Smooth muscle cell (in vitro differentiated cells): ENCODE data around the gene MASTL. TPM values are rescaled to one million over a fixed set of nuclear protein-coding genes. Genes with fewer than 3 reads are reported as not detected.

ENCODE experiments used
- DNase-seq: peaks from one replicate; lab custom pipeline; 2025; ENCODE audit not compliant: unreplicated experiment; lab: John Stamatoyannopoulos, UW
- H2AFZ ChIP-seq: fragments of 200-600 bp; sonication (generic); 2 replicates; pipeline ENCODE4 v1.6.0; 2016; ENCODE audit warnings: antibody characterized with exemption, low read depth, mild to moderate bottlenecking
- H3F3A ChIP-seq: fragments of 200-600 bp; sonication (generic); 2 replicates; pipeline ENCODE4 v1.6.0; 2017; ENCODE audit warnings: antibody characterized with exemption, low read depth
- H3K27ac ChIP-seq: fragments of 200-600 bp; sonication (generic); 2 replicates; pipeline ENCODE4 v1.5.1; 2016; ENCODE audit warnings: low read depth, mild to moderate bottlenecking
- H3K27me3 ChIP-seq: fragments of 200-600 bp; sonication (generic); 2 replicates; pipeline ENCODE4 v1.6.1; 2016; ENCODE audit warnings: low read depth, mild to moderate bottlenecking
- H3K36me3 ChIP-seq: fragments of 200-600 bp; sonication (generic); 2 replicates; pipeline ENCODE4 v1.5.1; 2016; ENCODE audit warnings: low read depth
- H3K4me1 ChIP-seq: fragments of 200-600 bp; sonication (generic); 2 replicates; pipeline ENCODE4 v1.5.1; 2016; ENCODE audit warnings: low read depth
- H3K4me2 ChIP-seq: fragments of 200-600 bp; sonication (generic); 2 replicates; pipeline ENCODE4 v1.6.0; 2016; ENCODE audit warnings: mild to moderate bottlenecking
- H3K4me3 ChIP-seq: fragments of 200-600 bp; sonication (generic); 2 replicates; pipeline ENCODE4 v1.5.1; 2016; ENCODE audit warnings: mild to moderate bottlenecking
- H3K79me2 ChIP-seq: fragments of 200-600 bp; sonication (generic); 2 replicates; pipeline ENCODE4 v1.6.0; 2016; ENCODE audit warnings: low read depth, mild to moderate bottlenecking
- H3K9ac ChIP-seq: fragments of 200-600 bp; sonication (generic); 2 replicates; pipeline ENCODE4 v1.6.0; 2016; ENCODE audit warnings: low read depth
- H3K9me3 ChIP-seq: fragments of 200-600 bp; sonication (generic); replicated peaks from 2 replicates; pipeline ENCODE4 v1.5.1; 2016; ENCODE audit warnings: low read depth
- H4K20me1 ChIP-seq: fragments of 200-600 bp; sonication (generic); 2 replicates; pipeline ENCODE4 v1.6.0; 2016; ENCODE audit warnings: low read depth
- CTCF ChIP-seq: fragments of 200-600 bp; sonication (generic); IDR thresholded peaks from 2 replicates; pipeline ENCODE4 v1.5.1; 2017; ENCODE audit warnings: borderline replicate concordance, mild to moderate bottlenecking, antibody characterized with exemption; ENCODE audit not compliant: insufficient read depth, poor library complexity, severe bottlenecking
- WGBS: methylation state at CpG from one replicate; pipeline ENCODE4 v1.1.7; 2016; ENCODE audit warnings: low lambda C conversion rate; 5-methylcytosine and 5-hydroxymethylcytosine counted together
- polyA plus RNA-seq: library from polyadenylated mRNA; unstranded; fragments of >200 nt; fragmentation: Nextera tagmentation; extraction: Ambion mirVana; gene quantifications from 2 replicates; pipeline ENCODE4 v1.2.1, GENCODE V29; 2016
- total RNA-seq: library from RNA; depleted of rRNA; stranded (reverse); fragments of >200 nt; gene quantifications from 2 replicates; pipeline ENCODE4 v1.2.3, GENCODE V29; 2014

Gene MASTL
- total and polyA plus RNA-seq, 2 experiments from 2014 or later, result 9.6 to 19.1 TPM

- no peak overlapping the region for H3K9ac ChIP-seq
- TF ChIP-seq CTCF, result no peak
- no peaks in the 10 kb centered on the region for H3K27me3 ChIP-seq
- H3F3A ChIP-seq, result no peaks in the 10 kb centered on the region
- no peaks in the 10 kb centered on the region for H3K9me3 ChIP-seq
- no peak overlapping the region for H2AFZ ChIP-seq
- no peaks in the 10 kb centered on the region for H3K79me2 ChIP-seq
- 93% methylated on average over 5 of the region's 5 CpGs for WGBS
- H3K4me3 ChIP-seq, result no peak overlapping the region
- peaks cover 10% of the 10 kb centered on the region for H3K36me3 ChIP-seq
- no peaks in the 10 kb centered on the region for H3K4me1 ChIP-seq
- H3K4me2 ChIP-seq, result no peak overlapping the region
- no peak for DNase-seq
- no peak overlapping the region for H3K27ac ChIP-seq
- no peaks in the 10 kb centered on the region for H4K20me1 ChIP-seq
Observed at GRCh38 chr10:27203806-27204205, 48.7 kb downstream of the MASTL start.

GRCh38 chr10:27207350-27207749 is 52.2 kb downstream of the MASTL start:
- H3K79me2 ChIP-seq, result no peaks in the 10 kb centered on the region
- H3K27ac ChIP-seq, result no peak overlapping the region
- no peak for DNase-seq
- H3K4me1 ChIP-seq, result no peaks in the 10 kb centered on the region
- H3F3A ChIP-seq, result no peaks in the 10 kb centered on the region
- H2AFZ ChIP-seq, result no peak overlapping the region
- H3K27me3 ChIP-seq, result no peaks in the 10 kb centered on the region
- H3K36me3 ChIP-seq, result peaks cover 21% of the 10 kb centered on the region
- H3K4me2 ChIP-seq, result no peak overlapping the region
- no peak for TF ChIP-seq CTCF
- H3K4me3 ChIP-seq, result no peak overlapping the region
- H3K9ac ChIP-seq, result no peak overlapping the region
- H4K20me1 ChIP-seq, result no peaks in the 10 kb centered on the region
- 94% methylated on average over 2 of the region's 2 CpGs for WGBS
- no peaks in the 10 kb centered on the region for H3K9me3 ChIP-seq

- no peak for DNase-seq
- Histone ChIP-seq H3K27me3 (no peaks in the 10 kb centered on the region), H2AFZ (no peak overlapping the region), H3K36me3 (peaks cover 11% of the 10 kb centered on the region), H3K4me3 (no peak overlapping the region), H3K9me3 (no peaks in the 10 kb centered on the region), H3F3A (no peaks in the 10 kb centered on the region), H3K9ac (no peak overlapping the region), H4K20me1 (peaks cover 3% of the 10 kb centered on the region), H3K4me2 (no peak overlapping the region), H3K4me1 (no peaks in the 10 kb centered on the region), H3K79me2 (no peaks in the 10 kb centered on the region), H3K27ac (no peak overlapping the region)
- WGBS, result 81% methylated on average over 5 of the region's 5 CpGs
- peak; percentile 68 for TF ChIP-seq CTCF
Observed at GRCh38 chr10:27223964-27224363, 68.8 kb downstream of the MASTL start.

- 73% methylated on average over 8 of the region's 8 CpGs for WGBS
- H3K27me3 ChIP-seq, result no peaks in the 10 kb centered on the region
- no peak overlapping the region for H3K9ac ChIP-seq
- H3K36me3 ChIP-seq, result peaks cover 11% of the 10 kb centered on the region
- H3K4me3 ChIP-seq, result no peak overlapping the region
- no peak overlapping the region for H3K27ac ChIP-seq
- H2AFZ ChIP-seq, result no peak overlapping the region
- H4K20me1 ChIP-seq, result peaks cover 3% of the 10 kb centered on the region
- no peak overlapping the region for H3K4me2 ChIP-seq
- no peaks in the 10 kb centered on the region for H3F3A ChIP-seq
- no peak for TF ChIP-seq CTCF
- no peak for DNase-seq
- no peaks in the 10 kb centered on the region for H3K4me1 ChIP-seq
- H3K79me2 ChIP-seq, result no peaks in the 10 kb centered on the region
- H3K9me3 ChIP-seq, result no peaks in the 10 kb centered on the region
Observed at GRCh38 chr10:27225011-27225590, 69.9 kb downstream of the MASTL start.
